GM12873 (cell line): Measurements from ENCODE around the gene ZBTB11.

Source experiments
- TF ChIP-seq, protein P1 (sequence below): IDR thresholded peaks from 2 replicates; pipeline ENCODE4 v1.5.1; 2012; ENCODE audit warnings: low read depth, mild to moderate bottlenecking, moderate library complexity, low read length, control low read depth; ENCODE audit not compliant: insufficient read depth; ENCODE audit errors: missing control alignments

ZBTB11 gene

DNA sequence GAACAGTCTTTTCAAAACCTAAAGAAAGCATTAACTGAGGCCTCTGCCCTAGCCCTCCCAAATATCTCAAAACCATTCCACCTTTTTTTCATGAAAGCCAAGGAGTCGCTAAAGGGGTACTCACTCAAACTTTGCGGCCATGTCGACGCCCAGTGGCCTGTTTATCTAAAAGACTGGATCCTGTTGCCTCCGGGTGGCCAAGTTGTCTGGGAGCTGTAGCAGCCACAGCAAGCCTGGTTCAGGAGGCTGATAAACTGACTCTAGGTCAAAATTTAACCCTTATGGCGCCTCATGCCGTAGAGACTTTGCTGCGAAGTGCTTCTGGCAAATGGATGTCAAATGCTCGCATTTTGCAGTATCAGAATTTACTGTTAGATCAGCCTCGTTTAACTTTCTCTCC, 39.5 kb downstream of the ZBTB11 start:
- TF ChIP-seq, protein P1, sequence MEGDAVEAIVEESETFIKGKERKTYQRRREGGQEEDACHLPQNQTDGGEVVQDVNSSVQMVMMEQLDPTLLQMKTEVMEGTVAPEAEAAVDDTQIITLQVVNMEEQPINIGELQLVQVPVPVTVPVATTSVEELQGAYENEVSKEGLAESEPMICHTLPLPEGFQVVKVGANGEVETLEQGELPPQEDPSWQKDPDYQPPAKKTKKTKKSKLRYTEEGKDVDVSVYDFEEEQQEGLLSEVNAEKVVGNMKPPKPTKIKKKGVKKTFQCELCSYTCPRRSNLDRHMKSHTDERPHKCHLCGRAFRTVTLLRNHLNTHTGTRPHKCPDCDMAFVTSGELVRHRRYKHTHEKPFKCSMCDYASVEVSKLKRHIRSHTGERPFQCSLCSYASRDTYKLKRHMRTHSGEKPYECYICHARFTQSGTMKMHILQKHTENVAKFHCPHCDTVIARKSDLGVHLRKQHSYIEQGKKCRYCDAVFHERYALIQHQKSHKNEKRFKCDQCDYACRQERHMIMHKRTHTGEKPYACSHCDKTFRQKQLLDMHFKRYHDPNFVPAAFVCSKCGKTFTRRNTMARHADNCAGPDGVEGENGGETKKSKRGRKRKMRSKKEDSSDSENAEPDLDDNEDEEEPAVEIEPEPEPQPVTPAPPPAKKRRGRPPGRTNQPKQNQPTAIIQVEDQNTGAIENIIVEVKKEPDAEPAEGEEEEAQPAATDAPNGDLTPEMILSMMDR, result no peak

DNA sequence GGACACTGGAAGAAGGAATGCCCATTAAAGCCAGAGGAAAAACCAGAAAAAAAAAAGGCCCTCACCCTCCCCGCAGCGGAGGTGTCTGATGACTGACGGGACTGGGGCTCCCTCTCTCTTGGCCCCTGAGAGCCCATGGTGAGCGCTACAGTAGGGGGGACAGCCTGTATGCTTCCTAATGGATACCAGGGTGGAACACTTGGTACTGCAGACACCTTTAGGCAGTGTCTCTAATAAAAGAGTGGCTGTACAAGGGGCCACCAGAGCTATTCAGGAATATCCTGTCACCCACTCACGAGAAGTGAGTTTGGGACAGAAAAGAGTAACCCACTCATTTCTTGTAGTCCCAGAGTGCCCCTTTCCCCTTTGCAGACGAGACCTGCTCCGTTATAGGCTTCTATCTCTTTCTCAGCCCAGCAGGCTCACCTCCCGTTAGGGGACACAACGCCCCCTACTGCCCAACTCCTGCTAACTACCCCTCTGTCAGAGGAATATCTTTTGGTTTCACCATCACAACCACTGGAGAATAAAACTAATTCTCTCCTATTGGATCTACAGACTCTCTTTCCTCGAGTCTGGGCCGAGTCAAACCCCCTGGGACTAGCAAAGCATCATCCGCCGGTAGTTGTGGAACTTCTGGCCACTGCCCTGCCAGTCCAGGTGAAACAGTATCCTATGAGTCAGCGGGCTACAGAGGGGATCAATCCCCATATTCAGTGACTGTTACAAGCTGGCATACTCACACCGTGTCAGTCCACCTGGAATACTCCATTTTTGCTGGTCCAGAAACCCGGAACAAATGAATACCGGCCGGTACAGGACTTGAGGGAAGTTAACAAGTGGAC, 40.8 kb downstream of the ZBTB11 start:
- TF ChIP-seq, protein P1, result peak; percentile 78

DNA sequence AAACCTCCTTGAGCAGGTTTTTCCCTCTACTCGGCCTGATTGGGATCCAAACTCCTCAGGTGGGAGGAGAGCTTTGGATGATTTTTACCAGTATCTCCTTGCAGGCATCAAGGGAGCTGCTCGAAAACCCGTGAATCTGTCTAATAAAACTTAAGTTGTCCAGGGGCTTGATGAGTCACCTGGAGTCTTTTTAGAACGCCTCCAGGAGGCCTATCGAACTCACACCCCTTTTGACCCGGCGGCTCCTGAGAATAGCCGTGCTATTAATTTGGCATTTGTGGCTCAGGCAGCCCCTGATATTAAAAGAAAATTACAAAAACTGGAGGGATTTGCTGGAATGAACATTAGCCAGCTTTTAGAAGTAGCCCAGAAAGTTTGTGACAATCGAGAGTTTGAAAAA, 41.6 kb downstream of the ZBTB11 start:
- TF ChIP-seq, protein P1, result no peak

DNA sequence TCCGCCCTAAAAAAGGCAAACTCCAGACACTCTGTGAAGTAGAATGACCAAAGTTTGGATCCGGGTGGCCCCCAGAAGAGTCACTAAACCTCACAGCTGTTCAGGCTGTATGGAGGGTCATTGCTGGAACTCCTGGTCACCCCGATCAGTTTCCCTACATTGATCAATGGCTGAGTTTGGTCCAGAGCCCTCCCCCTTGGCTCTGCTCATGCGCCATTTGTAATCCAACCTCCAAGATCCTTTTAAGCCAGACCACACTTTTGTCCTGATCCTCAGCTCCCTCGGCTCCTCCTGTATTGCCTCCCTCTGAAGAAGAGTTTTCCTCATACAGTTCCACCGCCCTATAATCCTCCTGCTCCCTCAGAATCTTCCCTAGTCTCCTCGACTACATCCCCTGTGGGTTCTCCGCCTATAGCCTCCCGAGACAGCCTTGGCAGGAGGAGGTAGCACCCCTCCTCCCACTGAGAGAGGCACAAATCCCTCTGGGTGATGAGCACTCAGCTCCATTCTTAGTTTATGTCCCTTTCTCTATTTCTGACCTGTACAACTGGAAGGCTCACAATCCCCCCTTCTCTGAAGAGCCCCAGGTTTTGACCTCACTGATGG, 42.2 kb downstream of the ZBTB11 start:
- TF ChIP-seq, protein P1, result no peak

DNA sequence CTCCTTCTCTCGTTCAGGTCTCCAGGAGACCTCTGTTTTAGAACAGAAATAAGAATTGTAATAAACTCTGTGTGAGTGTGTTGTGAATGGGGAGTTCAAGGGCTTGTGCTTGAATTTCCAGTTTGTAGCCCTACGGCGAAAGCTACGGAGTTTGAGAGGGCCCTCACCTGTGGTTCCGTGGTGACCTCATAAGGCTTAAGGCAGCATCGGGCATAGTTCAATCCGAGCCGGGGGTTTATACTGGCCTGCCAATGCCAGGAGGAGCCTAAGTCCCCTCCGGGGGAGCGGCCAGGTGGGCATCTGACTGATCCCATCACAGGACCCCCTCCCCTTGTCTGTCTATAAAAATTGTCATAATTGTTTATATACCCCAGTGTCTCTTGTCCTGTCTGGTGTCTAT, 43.7 kb downstream of the ZBTB11 start:
- TF ChIP-seq, protein P1, result no peak

DNA sequence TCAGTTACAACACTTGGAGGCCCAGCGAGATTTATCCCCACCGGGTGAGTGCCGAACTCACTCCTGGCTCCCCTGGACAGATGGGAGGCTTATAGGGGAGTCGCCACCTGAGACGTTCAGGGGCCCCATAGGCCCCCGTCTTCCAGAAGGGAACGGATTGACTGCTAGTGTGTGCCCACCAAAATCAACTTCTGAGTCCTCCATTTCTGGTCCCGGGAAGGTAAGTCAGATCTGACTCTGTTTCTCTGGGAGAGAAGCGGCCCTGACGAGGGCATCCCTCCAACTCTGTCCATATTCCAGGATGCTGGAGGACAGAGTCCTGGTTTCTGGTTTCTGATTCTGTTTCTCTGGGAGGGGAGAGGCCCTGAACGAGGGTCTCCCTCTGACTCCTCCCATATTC, 44.3 kb downstream of the ZBTB11 start:
- TF ChIP-seq, protein P1, result no peak

DNA sequence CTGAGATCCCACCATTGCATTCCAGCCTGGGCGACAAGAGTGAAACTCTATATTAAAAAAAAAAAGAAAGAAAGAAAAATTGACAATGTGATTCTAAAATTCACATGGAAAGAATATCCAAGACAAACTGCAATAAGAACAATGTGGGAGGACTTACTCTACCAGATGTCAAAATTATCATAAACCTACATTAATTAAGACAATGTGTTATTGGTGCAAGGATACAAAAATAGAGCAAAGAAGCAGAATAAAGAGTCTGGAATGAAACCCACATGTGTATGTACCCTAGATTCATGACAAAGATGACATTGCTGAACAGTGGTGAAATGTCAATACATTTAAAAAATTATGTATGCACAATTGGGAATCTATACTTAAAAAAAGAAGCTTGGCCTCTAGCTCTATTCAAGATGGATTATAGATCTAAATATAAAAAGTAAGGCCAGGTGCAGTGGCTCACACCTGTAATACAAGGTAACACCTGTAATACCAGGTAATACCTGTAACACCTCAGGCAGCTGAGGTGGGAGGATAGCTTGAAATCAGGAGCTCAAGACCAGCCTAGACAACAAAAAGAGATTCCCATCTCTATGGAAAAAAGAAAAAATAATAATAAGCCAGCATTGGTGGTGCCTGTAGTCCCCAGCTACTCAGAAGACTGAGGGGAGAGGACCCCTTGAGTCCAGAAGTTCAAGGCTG, 45.7 kb downstream of the ZBTB11 start:
- TF ChIP-seq, protein P1, result no peak
